Uterus (tissue), 4 donors: ENCODE data around the gene WDR46. TPM values are rescaled to one million over a fixed set of nuclear protein-coding genes. Genes with fewer than 3 reads are reported as not detected.
A peak's percentile ranks its signal among the peaks of the same experiment; 100 is the strongest.

Source experiments
- DNase-seq, 2 donors: peaks; one replicate each; pipeline ENCODE4 v3.0.0-alpha.2; 2019 to 2020
- H3K27ac ChIP-seq, 2 donors: fragments of 200-600 bp; sonication (generic); 1 replicate in 1 of 2; 2 replicates in 1 of 2; pipeline ENCODE4 v1.5.1; 2016 to 2018
- H3K27me3 ChIP-seq, 2 donors: fragments of 200-600 bp; sonication (generic); one replicate each; pipeline ENCODE4 v1.5.1; 2018 to 2019; ENCODE audit warnings: control low read depth in 1 of 2
- H3K36me3 ChIP-seq, 2 donors: fragments of 200-600 bp; sonication (generic); one replicate each; pipeline ENCODE4 v1.5.1; 2019; ENCODE audit warnings: control low read depth in 1 of 2
- H3K4me1 ChIP-seq, 2 donors: fragments of 200-600 bp; sonication (generic); one replicate each; pipeline ENCODE4 v1.5.1; 2018 to 2019; ENCODE audit warnings: control low read depth in 1 of 2
- H3K4me3 ChIP-seq, 2 donors: fragments of 200-600 bp; sonication (generic); 1 replicate in 1 of 2; 2 replicates in 1 of 2; pipeline ENCODE4 v1.5.1; 2018 to 2019; ENCODE audit warnings: mild to moderate bottlenecking in 1 of 2
- H3K9me3 ChIP-seq, 2 donors: fragments of 200-600 bp; sonication (generic); one replicate each; pipeline ENCODE4 v1.5.1; 2019; ENCODE audit warnings: control low read depth in 1 of 2
- CTCF ChIP-seq, 4 experiments: fragments of 200-600 bp in 2 of 4; fragments of 450-650 bp in 2 of 4; sonication (generic) in 2 of 4; IDR thresholded peaks; one replicate each; pipeline ENCODE4 v1.5.1; 2016 to 2019; ENCODE audit warnings: antibody characterized with exemption in 4 of 4, mild to moderate bottlenecking in 2 of 4, moderate library complexity in 1 of 4
- POLR2A ChIP-seq, 2 donors: fragments of 450-650 bp; IDR thresholded peaks; one replicate each; pipeline ENCODE4 v1.6.1; 2016; ENCODE audit warnings: antibody characterized with exemption in 2 of 2, mild to moderate bottlenecking in 1 of 2, moderate library complexity in 1 of 2
- intact Hi-C: fragments of 100-400 bp; cut with DNase I; formaldehyde crosslinking; loops from one replicate; pipeline ENCODE4 v1.15.1; 2023; ENCODE audit warnings: low total_unique reads
- total RNA-seq, 4 donors: library from RNA; depleted of rRNA in 3 of 4; stranded (reverse); fragments of >200 nt in 3 of 4; gene quantifications; one replicate each; pipeline versions ENCODE4 v1.1.0 to v1.2.4, GENCODE V29; 2014 to 2023
- donor health status: DM: yes; HTN: yes; CAD: no.

WDR46 gene
- total RNA-seq, 4 donors from 2014 or later: 17.9 to 60.3 (median 31.7) TPM

GRCh38 chr6:33250731-33251130 lies 38.3 kb downstream of the WDR46 start:
- Histone ChIP-seq H3K27ac (peak overlapping the region in 1 of 2 donors; percentile 92), H3K9me3 (no peaks in the 10 kb centered on the region), H3K4me1 (no peaks in the 10 kb centered on the region), H3K27me3 (no peaks in the 10 kb centered on the region), H3K4me3 (no peak overlapping the region), H3K36me3 (no peaks in the 10 kb centered on the region)
- intact Hi-C loops: no loop called here
- TF ChIP-seq POLR2A (IDR thresholded peaks at IDR 0.05) (no peak), CTCF (IDR thresholded peaks at IDR 0.05) (no peak)
- DNase-seq: no peak

DNA sequence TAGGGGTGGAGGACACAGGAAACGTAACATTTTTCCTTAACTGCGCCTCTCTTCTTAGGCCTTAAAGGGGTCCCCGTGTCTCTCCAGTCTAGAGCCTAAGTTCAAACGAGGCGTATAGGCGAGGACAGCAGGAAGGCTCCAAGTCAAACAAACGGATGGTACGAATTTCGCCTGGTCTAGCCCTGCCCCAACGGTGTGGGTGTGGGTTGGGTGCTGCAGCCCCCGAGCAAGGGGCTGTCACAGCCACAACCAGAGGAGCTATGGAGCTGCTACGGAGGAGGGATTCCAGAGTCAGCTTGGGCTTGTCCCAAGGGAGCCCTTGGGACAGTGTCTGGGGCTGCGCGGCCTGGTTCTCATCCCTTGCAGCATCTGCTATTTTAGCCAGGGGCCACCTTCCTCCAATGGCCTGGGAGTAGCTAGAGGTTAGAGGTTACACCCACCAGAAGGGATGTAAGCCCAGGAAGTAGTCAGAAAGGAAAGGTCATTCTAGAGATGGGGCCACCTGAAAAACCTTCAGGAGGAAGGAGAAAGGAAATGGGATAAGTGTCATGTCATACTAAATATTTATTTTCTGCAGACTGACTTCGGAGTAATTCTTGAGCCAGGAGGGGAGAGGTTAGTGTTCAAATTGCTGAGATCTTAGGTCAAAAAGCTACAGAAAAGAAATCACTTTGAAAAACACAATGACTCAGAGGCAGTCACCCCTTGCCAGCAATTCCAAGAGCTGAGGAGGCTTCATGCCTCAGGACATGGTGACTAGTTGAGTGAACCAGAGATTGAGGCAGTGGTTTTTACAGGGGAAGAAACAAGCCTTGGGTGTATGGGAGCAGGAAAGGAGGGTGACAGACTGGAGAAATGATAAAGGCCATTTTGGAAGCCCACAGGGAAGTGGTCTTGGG lies 39.1 kb downstream of the WDR46 start:
- DNase-seq: peak; percentile 26 to 27
- no peaks in the 10 kb centered on the region for H3K4me1 ChIP-seq
- no peaks in the 10 kb centered on the region for H3K27me3 ChIP-seq
- peak overlapping the region; percentile 92 to 95 for H3K27ac ChIP-seq
- H3K4me3 ChIP-seq: peak overlapping the region; percentile 49 to 66
- intact Hi-C loops: loop anchor here (5.0 kb wide), 1 partner anchor 88 kb away; no protein-coding TSS in a partner anchor
- H3K36me3 ChIP-seq: no peaks in the 10 kb centered on the region
- H3K9me3 ChIP-seq: no peaks in the 10 kb centered on the region
- TF ChIP-seq POLR2A (IDR thresholded peaks at IDR 0.05) (no peak), CTCF (IDR thresholded peaks at IDR 0.05) (no peak)

GRCh38 chr6:33248932-33249731 lies 39.9 kb downstream of the WDR46 start:
- peak overlapping the region; percentile 92 to 95 for H3K27ac ChIP-seq
- H3K36me3 ChIP-seq: no peaks in the 10 kb centered on the region
- peak; percentile 96 to 97 for DNase-seq
- no peaks in the 10 kb centered on the region for H3K9me3 ChIP-seq
- peak overlapping the region; percentile 49 to 66 for H3K4me3 ChIP-seq
- H3K4me1 ChIP-seq: no peaks in the 10 kb centered on the region
- intact Hi-C loops: loop anchor here (5.0 kb wide), 1 partner anchor 87 kb away; no protein-coding TSS in a partner anchor
- TF ChIP-seq CTCF (IDR thresholded peaks at IDR 0.05) (peak in 3 of 4 experiments; percentile 21 to 31 (median 22)), POLR2A (IDR thresholded peaks at IDR 0.05) (peak; percentile 68 to 72)
- no peaks in the 10 kb centered on the region for H3K27me3 ChIP-seq

DNA sequence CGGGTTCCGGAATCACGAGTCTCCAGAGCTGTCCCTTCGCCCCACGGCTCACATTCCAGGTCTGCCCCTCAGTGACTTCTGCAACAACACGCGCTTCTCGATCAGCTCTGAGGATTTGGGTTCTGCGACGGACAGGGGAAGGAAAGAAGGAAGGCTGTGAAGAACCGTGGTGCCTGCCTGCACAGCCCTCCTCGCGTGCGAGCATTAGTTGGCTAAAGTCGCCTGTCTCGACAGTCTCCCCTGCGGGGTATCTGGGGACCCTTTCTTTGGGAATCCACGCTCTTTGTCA lies 40.5 kb downstream of the WDR46 start:
- H3K9me3 ChIP-seq: no peaks in the 10 kb centered on the region
- no peaks in the 10 kb centered on the region for H3K4me1 ChIP-seq
- TF ChIP-seq CTCF (IDR thresholded peaks at IDR 0.05): no peak
- TF ChIP-seq POLR2A (IDR thresholded peaks at IDR 0.05): no peak
- peak overlapping the region; percentile 49 to 66 for H3K4me3 ChIP-seq
- intact Hi-C loops: loop anchor here (5.0 kb wide), 1 partner anchor 86 kb away; no protein-coding TSS in a partner anchor
- no peak for DNase-seq
- H3K36me3 ChIP-seq: no peaks in the 10 kb centered on the region
- no peaks in the 10 kb centered on the region for H3K27me3 ChIP-seq
- peak overlapping the region; percentile 92 to 95 for H3K27ac ChIP-seq
